ENCODE measurements around the gene IFITM10.

IFITM10 gene

GRCh38 chr11:1778141-1778911 lies 27.9 kb upstream of the IFITM10 start:
- no peak for TF ChIP-seq CTCF (conservative IDR thresholded peaks at IDR 0.05; ENCODE audit: low read depth, low read length)
- no peaks in the 10 kb centered on the region for H3K79me2 ChIP-seq (ENCODE audit: insufficient read depth, low read depth)
- H4K20me1 ChIP-seq (ENCODE audit: insufficient read depth), result no peaks in the 10 kb centered on the region
- H3K36me3 ChIP-seq (ENCODE audit: insufficient read depth), result no peaks in the 10 kb centered on the region
- H3K9ac ChIP-seq, result no peak overlapping the region
- H2AFZ ChIP-seq (ENCODE audit: low read depth), result no peak overlapping the region
- no peaks in the 10 kb centered on the region for H3K4me1 ChIP-seq (ENCODE audit: low read depth, poor library complexity, severe bottlenecking)
- no peak overlapping the region for H3K4me3 ChIP-seq (IDR thresholded peaks at IDR 0.05; ENCODE audit: insufficient read depth, low read depth, low read length)
- no peak overlapping the region for H3K27ac ChIP-seq
- peaks cover 71% of the 10 kb centered on the region for H3K27me3 ChIP-seq (ENCODE audit: insufficient read depth, low read depth)
- no peak overlapping the region for H3K4me2 ChIP-seq

- Histone ChIP-seq H3K9ac (no peak overlapping the region), H3K27ac (no peak overlapping the region), H4K20me1 (ENCODE audit: insufficient read depth) (no peaks in the 10 kb centered on the region), H3K4me2 (no peak overlapping the region), H3K4me1 (ENCODE audit: low read depth, poor library complexity, severe bottlenecking) (peaks cover under 1% of the 10 kb centered on the region), H3K36me3 (ENCODE audit: insufficient read depth) (no peaks in the 10 kb centered on the region), H3K4me3 (IDR thresholded peaks at IDR 0.05; ENCODE audit: insufficient read depth, low read depth, low read length) (no peak overlapping the region), H2AFZ (ENCODE audit: low read depth) (no peak overlapping the region), H3K27me3 (ENCODE audit: insufficient read depth, low read depth) (peaks cover 66% of the 10 kb centered on the region), H3K79me2 (ENCODE audit: insufficient read depth, low read depth) (no peaks in the 10 kb centered on the region)
- TF ChIP-seq CTCF (conservative IDR thresholded peaks at IDR 0.05; ENCODE audit: low read depth, low read length), result no peak
These were observed 27.3 kb upstream of the IFITM10 start for GRCh38 chr11:1777737-1778136.

- Histone ChIP-seq H3K4me1 (ENCODE audit: low read depth, poor library complexity, severe bottlenecking) (peaks cover 4% of the 10 kb centered on the region), H4K20me1 (ENCODE audit: insufficient read depth) (no peaks in the 10 kb centered on the region), H3K4me2 (no peak overlapping the region), H3K27ac (no peak overlapping the region), H3K4me3 (IDR thresholded peaks at IDR 0.05; ENCODE audit: insufficient read depth, low read depth, low read length) (no peak overlapping the region), H3K9ac (no peak overlapping the region), H3K36me3 (ENCODE audit: insufficient read depth) (no peaks in the 10 kb centered on the region), H2AFZ (ENCODE audit: low read depth) (no peak overlapping the region), H3K79me2 (ENCODE audit: insufficient read depth, low read depth) (no peaks in the 10 kb centered on the region), H3K27me3 (ENCODE audit: insufficient read depth, low read depth) (peaks cover 61% of the 10 kb centered on the region)
- TF ChIP-seq CTCF (conservative IDR thresholded peaks at IDR 0.05; ENCODE audit: low read depth, low read length), result no peak
These were observed 26.7 kb upstream of the IFITM10 start for GRCh38 chr11:1776944-1777715.

GRCh38 chr11:1776331-1776851 lies 26.0 kb upstream of the IFITM10 start:
- no peak overlapping the region for H3K4me2 ChIP-seq
- no peak overlapping the region for H3K9ac ChIP-seq
- no peaks in the 10 kb centered on the region for H4K20me1 ChIP-seq (ENCODE audit: insufficient read depth)
- H3K36me3 ChIP-seq (ENCODE audit: insufficient read depth), result no peaks in the 10 kb centered on the region
- no peaks in the 10 kb centered on the region for H3K79me2 ChIP-seq (ENCODE audit: insufficient read depth, low read depth)
- peaks cover 60% of the 10 kb centered on the region for H3K27me3 ChIP-seq (ENCODE audit: insufficient read depth, low read depth)
- H3K4me1 ChIP-seq (ENCODE audit: low read depth, poor library complexity, severe bottlenecking), result peaks cover 4% of the 10 kb centered on the region
- no peak overlapping the region for H3K27ac ChIP-seq
- no peak overlapping the region for H3K4me3 ChIP-seq (IDR thresholded peaks at IDR 0.05; ENCODE audit: insufficient read depth, low read depth, low read length)
- no peak for TF ChIP-seq CTCF (conservative IDR thresholded peaks at IDR 0.05; ENCODE audit: low read depth, low read length)
- H2AFZ ChIP-seq (ENCODE audit: low read depth), result no peak overlapping the region
